SH-SY5Y (cell line): ENCODE data around the gene RDH5.

ENCODE experiments used
- GATA2 ChIP-seq: IDR thresholded peaks from 2 replicates; pipeline ENCODE4 v1.6.1; 2011; ENCODE audit warnings: mild to moderate bottlenecking, low read depth, low read length
- GATA3 ChIP-seq: IDR thresholded peaks from 2 replicates; pipeline ENCODE4 v1.6.1; 2011; ENCODE audit warnings: low read depth, mild to moderate bottlenecking, low read length, moderate library complexity

DNA sequence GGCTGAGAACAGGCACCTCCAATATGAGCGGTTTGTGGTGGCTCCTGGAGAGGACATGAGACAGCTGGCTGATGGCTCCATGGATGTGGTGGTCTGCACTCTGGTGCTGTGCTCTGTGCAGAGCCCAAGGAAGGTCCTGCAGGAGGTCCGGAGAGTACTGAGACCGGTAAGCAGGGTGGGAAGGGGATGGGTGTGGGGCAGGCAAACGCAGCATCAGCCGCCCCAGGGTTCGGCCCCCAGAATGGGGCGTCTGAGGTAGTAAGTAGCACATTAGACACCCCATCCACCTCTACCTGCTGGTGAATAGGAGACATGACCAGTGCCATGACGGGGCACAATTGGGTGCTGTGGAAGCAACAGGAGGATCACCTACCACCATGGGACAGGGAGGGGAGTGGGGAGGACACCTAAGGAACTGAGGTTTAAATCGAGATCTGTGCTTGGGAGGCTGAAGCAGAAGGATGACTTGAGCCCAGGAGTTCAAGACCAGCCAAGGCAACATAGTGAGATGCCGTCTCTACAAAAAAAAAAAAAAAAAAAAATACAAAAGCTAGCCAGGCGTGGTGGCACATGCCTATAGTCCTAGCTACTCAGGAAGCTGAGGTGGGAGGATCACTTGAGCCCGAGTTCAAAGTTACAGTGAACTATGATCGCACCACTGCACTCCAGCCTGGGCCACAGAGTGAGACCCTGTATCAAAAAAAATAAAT lies 38.0 kb upstream of the RDH5 start:
- no peak for TF ChIP-seq GATA3
- no peak for TF ChIP-seq GATA2
